ENCODE data around the gene FOXP1. TPM values are rescaled to one million over a fixed set of nuclear protein-coding genes. Genes with fewer than 3 reads are reported as not detected.
A peak's percentile ranks its signal among the peaks of the same experiment; 100 is the strongest.

FOXP1 gene
- total and polyA plus RNA-seq, 2 donors (not counting 1 experiment from before 2014, with no cell fraction given): 91.1 to 508 TPM

GRCh38 chr3:71346061-71346460 lies 237.5 kb downstream of the FOXP1 start:
- POLR2A ChIA-PET: interaction anchor here (0.6 kb wide), 1 partner anchor 121 kb away, joined by 3 read pairs; no protein-coding TSS in a partner anchor
- 93% methylated on average over 2 of the region's 4 CpGs for WGBS (ENCODE audit: insufficient coverage)
- peak overlapping the region; percentile 63 for H3K27ac Mint-ChIP-seq

More at GRCh38 chr3:71346061-71346460, 237.5 kb downstream of the FOXP1 start:
- H3K4me3 ChIP-seq (ENCODE audit: control extremely low read depth in 1 of 5, extremely low read depth in 1 of 5, insufficient read depth in 1 of 5, low read depth in 2 of 5, low read length in 4 of 5): no peak overlapping the region
- no peak overlapping the region for H3K9ac ChIP-seq (ENCODE audit: low read length)
- peaks cover 4% of the 10 kb centered on the region for H4K20me1 ChIP-seq (ENCODE audit: control insufficient read depth, insufficient read depth, low read length, poor library complexity, severe bottlenecking)
- ATAC-seq (ENCODE audit: low read depth) (no peak), DNase-seq (no peak)
- peaks cover 14 to 21% of the 10 kb centered on the region in 2 donors for H3K4me1 ChIP-seq (ENCODE audit: control insufficient read depth in 2 of 2, insufficient read depth in 2 of 2, low read length in 2 of 2)
- H3K4me3 Mint-ChIP-seq: no peak overlapping the region
- TF ChIP-seq CTCF (IDR thresholded peaks at IDR 0.05): no peak
- TF ChIP-seq EZH2 (IDR thresholded peaks at IDR 0.05; ENCODE audit: borderline replicate concordance, insufficient read depth, low read depth, low read length, poor library complexity, severe bottlenecking): no peak
- H3K79me2 ChIP-seq (ENCODE audit: control insufficient read depth, insufficient read depth, low read length): peaks cover 100% of the 10 kb centered on the region
- H2AFZ ChIP-seq (ENCODE audit: insufficient read depth, low read depth, low read length, poor library complexity, severe bottlenecking): no peak overlapping the region
- H3K9me3 ChIP-seq (ENCODE audit: control extremely low read depth in 1 of 3, control insufficient read depth in 2 of 3, insufficient read depth in 1 of 3, low read length in 2 of 3): peaks cover 0 to 4% (median 0%) of the 10 kb centered on the region in 3 donors
- no peaks in the 10 kb centered on the region for H3K27me3 ChIP-seq (replicated peaks in 1 of 4; ENCODE audit: control extremely low read depth in 1 of 4, control insufficient read depth in 3 of 4, insufficient read depth in 4 of 4, low read length in 3 of 4)
- CTCF ChIA-PET: no interaction called here
- H3K27ac ChIP-seq (ENCODE audit: low read length in 2 of 2): no peak overlapping the region
- H3K27me3 Mint-ChIP-seq: no peaks in the 10 kb centered on the region
- intact Hi-C loops (cut with micrococcal nuclease): no loop called here
- peaks cover 54% of the 10 kb centered on the region for H3K4me1 Mint-ChIP-seq
- H3K36me3 ChIP-seq (replicated peaks in 1 of 2; ENCODE audit: control extremely low read depth in 1 of 2, control insufficient read depth in 1 of 2, extremely low read depth in 1 of 2, insufficient read depth in 2 of 2, low read length in 1 of 2): peaks cover 3 to 4% of the 10 kb centered on the region in 2 experiments
- peaks cover 2% of the 10 kb centered on the region for H3K9me3 Mint-ChIP-seq (ENCODE audit: insufficient read depth)
- no peak overlapping the region for H3K4me2 ChIP-seq (replicated peaks; ENCODE audit: low read depth, low read length, poor library complexity, severe bottlenecking)

Data from B cell (primary cell).